HG02623 (cell line): Measurements from ENCODE around the gene KAT2B.
"Not testable (repeated sequence)": the region's sequence is repeated elsewhere in the genome, so short reads cannot be mapped to it uniquely, and the experiment has no call there.

ENCODE experiments used
- ATAC-seq: cut with Tn5 transposase; IDR thresholded peaks from one replicate; pipeline ENCODE4 v1.9.1; 2021; ENCODE audit warnings: moderate library complexity; ENCODE audit not compliant: unreplicated experiment

Gene KAT2B

GRCh38 chr3:20039765-20040547 lies at the start of gene KAT2B:
Gene KAT2B, plus strand, starts transcription at chr3:20040446. Its CDS starts 32 bp downstream, at chr3:20040478.
- peak; percentile 49 for ATAC-seq

GRCh38 chr3:19994796-19995195 lies 45.5 kb upstream of the KAT2B start:
- no peak for ATAC-seq

- no peak for ATAC-seq
These were observed 42.7 kb upstream of the KAT2B start for GRCh38 chr3:19997502-19997901.

GRCh38 chr3:20001932-20002331 lies 38.3 kb upstream of the KAT2B start:
- no peak for ATAC-seq

GRCh38 chr3:20007960-20008359 lies 32.3 kb upstream of the KAT2B start:
- ATAC-seq: no peak

- ATAC-seq: no peak
These were observed 31.6 kb upstream of the KAT2B start for GRCh38 chr3:20008646-20009045.

- no peak for ATAC-seq
These were observed 28.1 kb upstream of the KAT2B start, which contains the start of gene PP2D1 for GRCh38 chr3:20012164-20012563. Gene PP2D1, minus strand, starts transcription at chr3:20012264. Its CDS starts 192 bp downstream, at chr3:20012072.

GRCh38 chr3:20013396-20013795 lies 26.9 kb upstream of the KAT2B start:
- no peak for ATAC-seq

- ATAC-seq: no peak
These were observed 24.7 kb upstream of the KAT2B start for GRCh38 chr3:20015525-20015924.

- ATAC-seq: not testable (repeated sequence)
These were observed 24.2 kb upstream of the KAT2B start for GRCh38 chr3:20016076-20016475.

GRCh38 chr3:20022954-20023622 lies 17.2 kb upstream of the KAT2B start:
- no peak for ATAC-seq

GRCh38 chr3:20023623-20024405 lies 16.4 kb upstream of the KAT2B start:
- ATAC-seq: no peak

- ATAC-seq: no peak
These were observed 13.1 kb upstream of the KAT2B start for GRCh38 chr3:20027136-20027535.

- ATAC-seq: no peak
These were observed 11.3 kb upstream of the KAT2B start for GRCh38 chr3:20028905-20029331.

GRCh38 chr3:20031939-20032338 lies 8.3 kb upstream of the KAT2B start:
- not testable (repeated sequence) for ATAC-seq

- ATAC-seq: no peak
These were observed 5.2 kb upstream of the KAT2B start for GRCh38 chr3:20035019-20035418.

GRCh38 chr3:20037255-20037996 lies 2.8 kb upstream of the KAT2B start:
- no peak for ATAC-seq

GRCh38 chr3:20038699-20039465 lies 1.4 kb upstream of the KAT2B start:
- ATAC-seq: no peak

- no peak for ATAC-seq
These were observed 831 bp upstream of the KAT2B start for GRCh38 chr3:20039466-20039764.

GRCh38 chr3:20040548-20041196 lies 426 bp downstream of the KAT2B start:
- ATAC-seq: peak; percentile 40
